HEK293T (cell line): Measurements from ENCODE around the gene CUX1.
"Not testable (repeated sequence)": the region's sequence is repeated elsewhere in the genome, so short reads cannot be mapped to it uniquely, and the experiment has no call there.

Experiments used
- CTCF ChIA-PET: fragments of 350-600 bp; formaldehyde crosslinking; extraction: SDS; loops from one replicate; lab custom pipeline; 2021; ENCODE audit warnings: antibody characterized with exemption, inconsistent platforms; lab: Yijun Ruan, JAX
- POLR2A ChIA-PET: fragments of 350-600 bp; formaldehyde crosslinking; extraction: SDS; loops from one replicate; lab custom pipeline; 2020; ENCODE audit warnings: antibody characterized with exemption, inconsistent platforms; lab: Yijun Ruan, JAX
- DNase-seq: peaks from one replicate; pipeline ENCODE4 v3.0.0; 2012; ENCODE audit warnings: mixed read lengths; ENCODE audit errors: extremely low spot score
- ARNT ChIP-seq: fragments of 450-650 bp; IDR thresholded peaks from 2 replicates; pipeline ENCODE4 v1.6.1; 2017; ENCODE audit warnings: mild to moderate bottlenecking
- BHLHE40 ChIP-seq: fragments of 450-650 bp; IDR thresholded peaks from 2 replicates; pipeline ENCODE4 v1.6.1; 2016; ENCODE audit warnings: mild to moderate bottlenecking, moderate library complexity, borderline replicate concordance
- CTBP1 ChIP-seq: fragments of 450-650 bp; IDR thresholded peaks from 2 replicates; pipeline ENCODE4 v1.6.1; 2016; ENCODE audit warnings: borderline replicate concordance
- ELF4 ChIP-seq: fragments of 450-650 bp; IDR thresholded peaks from 2 replicates; pipeline ENCODE4 v1.6.1; 2017; ENCODE audit warnings: antibody characterized with exemption
- FOXA1 ChIP-seq: fragments of 450-650 bp; IDR thresholded peaks from 2 replicates; pipeline ENCODE4 v1.6.1; 2016; ENCODE audit warnings: mild to moderate bottlenecking
- FOXK2 ChIP-seq: fragments of 450-650 bp; IDR thresholded peaks from 2 replicates; pipeline ENCODE4 v1.6.1; 2016; ENCODE audit warnings: mild to moderate bottlenecking
- FOXM1 ChIP-seq: fragments of 450-650 bp; IDR thresholded peaks from 2 replicates; pipeline ENCODE4 v1.6.1; 2017; ENCODE audit warnings: mild to moderate bottlenecking, borderline replicate concordance
- HDGF ChIP-seq: fragments of 450-650 bp; IDR thresholded peaks from 2 replicates; pipeline ENCODE4 v1.6.1; 2017; ENCODE audit warnings: antibody characterized with exemption, borderline replicate concordance
- L3MBTL2 ChIP-seq: fragments of 450-650 bp; conservative IDR thresholded peaks from 2 replicates; pipeline ENCODE4 v1.6.1; 2016; ENCODE audit warnings: mild to moderate bottlenecking
- LEF1 ChIP-seq: fragments of 450-650 bp; IDR thresholded peaks from 2 replicates; pipeline ENCODE4 v1.6.1; 2017; ENCODE audit warnings: mild to moderate bottlenecking, borderline replicate concordance
- NFRKB ChIP-seq: fragments of 450-650 bp; IDR thresholded peaks from 2 replicates; pipeline ENCODE4 v1.6.1; 2016; ENCODE audit warnings: mild to moderate bottlenecking, moderate library complexity
- SP1 ChIP-seq: fragments of 450-650 bp; IDR thresholded peaks from 2 replicates; pipeline ENCODE4 v1.6.1; 2017
- SUZ12 ChIP-seq: fragments of 450-650 bp; IDR thresholded peaks from 2 replicates; pipeline ENCODE4 v1.6.1; 2016; ENCODE audit warnings: mild to moderate bottlenecking
- TARDBP ChIP-seq: fragments of 450-650 bp; IDR thresholded peaks from 2 replicates; pipeline ENCODE4 v1.6.1; 2016
- ZNF384 ChIP-seq: fragments of 450-650 bp; IDR thresholded peaks from 2 replicates; pipeline ENCODE4 v1.6.1; 2016
- TF ChIP-seq, protein P1 (sequence below): fragments of 450-650 bp; IDR thresholded peaks from 2 replicates; pipeline ENCODE4 v1.6.1; 2016

The CUX1 gene

DNA sequence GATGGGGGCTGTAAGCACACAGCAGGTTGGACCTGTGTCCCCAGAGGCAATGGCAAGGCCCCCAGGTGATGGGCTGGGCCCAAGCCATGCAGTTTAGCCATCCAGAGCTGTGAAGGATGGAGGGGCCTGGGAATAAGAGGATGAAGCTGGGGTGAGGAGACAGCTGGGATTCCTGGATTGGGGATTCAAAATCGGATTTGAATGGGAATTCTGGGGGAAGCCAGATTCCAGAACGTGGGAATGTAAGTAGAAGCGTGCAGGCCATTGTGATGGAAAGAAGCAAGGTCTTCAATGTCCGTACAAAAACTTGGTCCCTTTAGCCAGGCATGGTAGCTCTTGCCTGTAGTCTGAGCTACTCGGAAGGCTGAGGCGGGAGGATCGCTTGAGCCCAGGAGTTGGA, 479.1 kb downstream of the CUX1 start:
- POLR2A ChIA-PET, result no interaction called here
- no peak for TF ChIP-seq ARNT
- TF ChIP-seq FOXA1, result no peak
- no peak for TF ChIP-seq FOXK2
- TF ChIP-seq FOXM1, result no peak
- no peak for TF ChIP-seq CTBP1
- no peak for TF ChIP-seq ELF4
- TF ChIP-seq BHLHE40, result no peak
- TF ChIP-seq HDGF, result no peak
- TF ChIP-seq L3MBTL2, result no peak
- no peak for TF ChIP-seq TARDBP
- TF ChIP-seq NFRKB, result no peak
- no peak for TF ChIP-seq SP1
- no peak for TF ChIP-seq SUZ12
- TF ChIP-seq, protein P1, sequence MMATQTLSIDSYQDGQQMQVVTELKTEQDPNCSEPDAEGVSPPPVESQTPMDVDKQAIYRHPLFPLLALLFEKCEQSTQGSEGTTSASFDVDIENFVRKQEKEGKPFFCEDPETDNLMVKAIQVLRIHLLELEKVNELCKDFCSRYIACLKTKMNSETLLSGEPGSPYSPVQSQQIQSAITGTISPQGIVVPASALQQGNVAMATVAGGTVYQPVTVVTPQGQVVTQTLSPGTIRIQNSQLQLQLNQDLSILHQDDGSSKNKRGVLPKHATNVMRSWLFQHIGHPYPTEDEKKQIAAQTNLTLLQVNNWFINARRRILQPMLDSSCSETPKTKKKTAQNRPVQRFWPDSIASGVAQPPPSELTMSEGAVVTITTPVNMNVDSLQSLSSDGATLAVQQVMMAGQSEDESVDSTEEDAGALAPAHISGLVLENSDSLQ, result no peak
- no peak for TF ChIP-seq ZNF384
- TF ChIP-seq LEF1, result no peak
- CTCF ChIA-PET, result no interaction called here
- DNase-seq, result no peak

DNA sequence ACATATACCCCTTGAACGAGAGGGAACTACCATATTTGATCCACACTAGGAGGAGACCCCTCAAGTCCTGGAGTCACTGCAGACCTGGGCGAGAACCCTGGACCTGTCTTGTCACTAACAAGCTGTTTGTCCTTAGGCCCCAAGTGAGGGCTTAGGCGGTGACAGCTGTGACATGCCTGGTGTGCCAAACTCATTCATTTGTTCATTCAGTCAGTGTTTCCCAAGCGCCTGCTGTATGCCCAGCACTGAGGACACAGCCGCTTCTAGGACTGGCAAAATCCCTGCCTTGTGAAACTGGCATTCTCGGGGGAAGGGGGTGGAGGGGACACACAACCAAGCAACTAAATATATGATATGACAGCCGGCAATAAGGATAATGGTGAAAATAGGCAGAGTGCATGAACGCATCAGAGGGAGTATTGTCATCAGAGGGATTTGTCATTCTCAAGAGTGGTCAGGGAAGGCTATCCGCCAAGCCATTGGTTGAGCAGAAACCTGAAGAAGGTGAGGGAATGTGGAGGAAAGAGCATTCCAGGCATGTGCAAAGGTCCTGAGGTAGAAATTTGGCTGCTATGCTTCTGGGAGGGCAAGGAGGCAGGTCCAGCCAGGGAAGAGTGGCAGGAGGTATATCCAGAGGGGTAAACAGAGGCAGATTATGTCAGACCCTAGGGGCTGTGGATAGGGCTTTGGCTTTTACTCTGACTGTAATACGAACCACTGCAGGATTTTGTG, 480.2 kb downstream of the CUX1 start:
- no peak for TF ChIP-seq SP1
- ChIA-PET CTCF (interaction anchor here (0.7 kb wide), 1 partner anchor 1127 kb away, joined by 4 read pairs; no protein-coding TSS in a partner anchor), POLR2A (no interaction called here)
- DNase-seq, result no peak

DNA sequence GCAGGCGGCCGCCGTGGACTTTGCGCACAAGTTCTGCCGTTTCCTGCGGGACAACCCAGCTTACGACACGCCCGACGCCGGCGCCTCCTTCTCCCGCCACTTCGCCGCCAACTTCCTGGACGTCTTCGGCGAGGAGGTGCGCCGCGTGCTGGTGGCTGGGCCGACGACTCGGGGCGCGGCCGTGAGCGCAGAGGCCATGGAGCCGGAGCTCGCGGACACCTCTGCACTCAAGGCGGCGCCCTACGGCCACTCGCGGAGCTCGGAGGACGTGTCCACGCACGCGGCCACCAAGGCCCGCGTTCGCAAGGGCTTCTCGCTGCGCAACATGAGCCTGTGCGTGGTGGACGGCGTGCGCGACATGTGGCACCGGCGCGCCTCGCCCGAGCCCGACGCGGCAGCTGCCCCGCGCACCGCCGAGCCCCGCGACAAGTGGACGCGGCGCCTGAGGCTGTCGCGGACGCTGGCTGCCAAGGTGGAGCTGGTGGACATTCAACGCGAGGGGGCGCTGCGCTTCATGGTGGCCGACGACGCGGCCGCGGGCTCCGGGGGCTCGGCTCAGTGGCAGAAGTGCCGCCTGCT, 483.3 kb downstream of the CUX1 start:
- CTCF ChIA-PET, result no interaction called here

DNA sequence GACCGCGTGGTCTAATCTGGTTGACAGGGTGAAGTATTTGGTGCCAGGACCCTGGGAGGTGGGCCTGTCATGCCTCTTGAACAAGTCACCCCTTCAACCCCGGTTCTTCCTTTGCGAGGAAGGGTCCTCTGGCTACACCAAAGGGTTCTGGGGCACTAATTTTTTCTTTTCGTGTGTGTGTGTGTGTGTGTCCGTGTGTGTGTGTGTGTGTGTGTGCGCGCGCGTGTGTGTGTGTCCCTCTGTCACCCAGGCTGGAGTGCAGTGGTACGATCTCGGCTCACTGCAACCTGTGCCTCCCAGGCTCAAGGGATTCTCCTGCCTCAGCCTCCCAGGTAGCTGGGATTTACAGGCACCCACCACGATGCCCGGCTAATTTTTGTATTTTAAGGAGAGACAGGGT, 483.9 kb downstream of the CUX1 start:
- POLR2A ChIA-PET, CTCF ChIA-PET, DNase-seq: not testable (repeated sequence)

More for the DNA sequence above, 483.3 kb downstream of the CUX1 start:
- POLR2A ChIA-PET, result no interaction called here
- no peak for DNase-seq
- TF ChIP-seq, protein P1, result no peak
- no peak for TF ChIP-seq BHLHE40
- TF ChIP-seq ARNT, result no peak
- no peak for TF ChIP-seq L3MBTL2
- TF ChIP-seq FOXA1, result no peak
- no peak for TF ChIP-seq CTBP1
- no peak for TF ChIP-seq HDGF
- TF ChIP-seq TARDBP, result no peak

DNA sequence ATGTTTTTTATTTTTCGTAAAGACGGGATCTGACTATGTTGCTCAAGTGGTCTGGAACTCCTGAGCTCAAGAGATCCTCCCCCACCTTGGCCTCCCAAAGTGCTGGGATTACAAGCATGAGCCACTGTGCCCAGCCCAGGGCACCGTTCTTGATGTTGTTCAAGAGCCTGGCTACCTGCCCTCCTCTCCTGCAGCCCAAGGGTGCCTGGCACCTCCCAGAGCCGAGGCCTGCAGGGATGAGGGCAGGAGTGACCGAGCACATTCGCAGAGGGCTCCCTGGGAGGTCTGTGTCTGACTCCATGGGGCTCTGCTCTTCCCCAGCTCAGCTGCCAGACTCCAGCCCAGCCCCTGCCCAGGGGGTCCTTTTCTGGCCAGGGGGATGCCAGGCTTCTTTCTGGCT, 484.6 kb downstream of the CUX1 start:
- POLR2A ChIA-PET, result no interaction called here
- no peak for DNase-seq
- TF ChIP-seq, protein P1, result no peak
- no peak for TF ChIP-seq TARDBP
- CTCF ChIA-PET, result no interaction called here

DNA sequence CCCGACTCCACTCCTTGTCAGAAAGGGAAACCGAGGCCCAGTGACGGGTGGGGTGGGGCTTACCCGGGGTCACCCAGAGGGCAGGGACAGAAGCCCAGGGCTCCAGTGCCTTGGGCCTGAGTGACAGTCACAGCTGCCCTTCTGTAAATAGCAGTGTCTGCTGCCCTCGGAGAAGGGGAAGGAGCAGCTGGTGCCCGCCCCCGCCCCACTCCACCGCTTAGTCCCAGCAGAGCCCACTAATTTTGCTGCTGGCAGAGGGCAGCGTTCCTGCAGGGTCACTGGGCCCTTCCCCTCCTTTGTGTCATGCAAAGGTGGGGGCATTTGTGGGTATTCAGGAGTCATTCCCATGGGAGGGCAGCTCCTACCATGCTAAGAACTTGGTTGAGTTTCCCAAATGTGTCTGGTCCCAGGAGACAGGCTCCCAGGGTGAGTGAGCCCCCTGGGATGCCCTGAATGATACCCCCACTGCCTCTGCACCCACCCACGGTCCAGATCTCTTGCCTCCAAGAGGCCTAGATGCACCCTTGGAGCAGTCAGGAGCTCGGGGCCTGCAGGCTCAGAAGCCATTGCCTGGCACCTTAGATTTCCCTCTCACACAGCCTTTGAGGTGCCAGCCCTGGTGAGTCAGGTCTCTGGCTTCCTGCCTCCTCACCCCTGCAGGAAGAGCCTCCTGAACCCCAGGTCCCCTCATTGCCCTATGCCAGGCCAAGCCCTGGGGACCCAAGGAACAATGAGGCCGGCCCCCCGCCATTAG, 486.4 kb downstream of the CUX1 start:
- CTCF ChIA-PET, result no interaction called here
- TF ChIP-seq FOXM1 (no peak), FOXK2 (no peak), L3MBTL2 (no peak), SUZ12 (no peak), BHLHE40 (no peak), LEF1 (no peak)
- POLR2A ChIA-PET, result no interaction called here
- no peak for DNase-seq

DNA sequence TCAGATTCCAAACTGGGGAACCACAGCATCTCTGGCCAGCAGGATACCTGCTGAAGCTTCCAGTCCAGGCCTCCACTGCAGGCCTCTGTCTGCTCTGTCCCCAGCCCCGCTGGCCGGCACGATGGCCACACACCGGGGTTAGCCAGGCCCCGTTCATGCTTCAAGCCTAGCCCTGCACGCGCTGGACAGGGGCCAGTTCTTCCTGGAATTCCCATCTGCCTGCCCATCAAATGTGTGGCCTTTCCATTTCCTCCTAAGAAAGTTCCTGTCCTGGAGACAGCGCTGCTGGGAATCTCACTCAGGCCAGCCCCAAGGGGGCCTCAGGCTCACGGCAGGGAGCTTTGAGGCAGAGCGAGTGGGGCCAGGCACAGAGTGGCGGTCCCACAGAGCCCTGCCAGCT, 487.2 kb downstream of the CUX1 start:
- no peak for DNase-seq
- no peak for TF ChIP-seq ELF4
- TF ChIP-seq ARNT, result no peak
- TF ChIP-seq L3MBTL2, result no peak
- TF ChIP-seq, protein P1, result no peak
- no peak for TF ChIP-seq HDGF
- no peak for TF ChIP-seq FOXM1
- no peak for TF ChIP-seq BHLHE40
- TF ChIP-seq FOXK2, result no peak
- no peak for TF ChIP-seq FOXA1
- TF ChIP-seq TARDBP, result no peak
- TF ChIP-seq NFRKB, result no peak
- no peak for TF ChIP-seq SUZ12
- no peak for TF ChIP-seq CTBP1
- no peak for TF ChIP-seq ZNF384
- TF ChIP-seq SP1, result no peak
- TF ChIP-seq LEF1, result no peak
- ChIA-PET CTCF (no interaction called here), POLR2A (no interaction called here)
